K562 (cell line): ENCODE data around the gene WWOX. TPM values are rescaled to one million over a fixed set of nuclear protein-coding genes. Genes with fewer than 3 reads are reported as not detected.

Experiments used
- HLTF ChIP-seq: fragments of 450-650 bp; IDR thresholded peaks from 2 replicates; pipeline ENCODE4 v1.6.1; 2016
- RBM34 ChIP-seq: fragments of 200-400 bp; formaldehyde crosslinking; IDR thresholded peaks from 2 replicates; pipeline ENCODE4 v1.6.1; 2018; ENCODE audit warnings: low read length, borderline replicate concordance; ENCODE audit not compliant: insufficient read depth
- ZNF316 ChIP-seq: fragments of 450-650 bp; IDR thresholded peaks from 2 replicates; pipeline ENCODE4 v1.6.1; 2016
- polyA plus RNA-seq, 8 experiments: library from polyadenylated mRNA; depleted of rRNA in 4 of 8; stranded (reverse) in 5 of 8; unstranded in 3 of 8; fragments of >200 nt; fragmentation: Nextera tagmentation in 2 of 8; fragmentation: Illumina TruSeq in 1 of 8; extraction: Ambion mirVana in 2 of 8; extraction: Trizol in 1 of 8; gene quantifications; 2 replicates each; pipeline versions ENCODE4 v1.2.1 to v1.2.3, GENCODE V29; 2011 to 2014; ENCODE audit warnings: inconsistent platforms in 1 of 8, missing spikeins in 1 of 8
- total RNA-seq, 7 experiments: library from RNA; depleted of rRNA in 6 of 7; stranded (reverse); fragments of >200 nt in 6 of 7; fragmentation: Illumina TruSeq in 2 of 7; extraction: Trizol in 2 of 7; gene quantifications; 2 replicates each; pipeline versions ENCODE4 v1.2.1 to v1.2.3, GENCODE V29; 2011 to 2021; ENCODE audit warnings: low replicate concordance in 1 of 7
- TF ChIP-seq, protein P1 (sequence below): fragments of 450-650 bp; IDR thresholded peaks from 2 replicates; pipeline ENCODE4 v1.6.1; 2016; ENCODE audit warnings: low read depth
- TF ChIP-seq, protein P2 (sequence below), 3 experiments: fragments of 200-800 bp in 1 of 3; fragments of 250-450 bp in 1 of 3; fragments of 450-650 bp in 1 of 3; sonication (Bioruptor Pico) in 1 of 3; sonication (Bioruptor generic) in 1 of 3; formaldehyde crosslinking in 1 of 3; IDR thresholded peaks; 2 replicates each; pipeline versions ENCODE4 v1.6.1 to v1.8.0; 2016 to 2022; ENCODE audit warnings: mild to moderate bottlenecking in 2 of 3, missing genetic modification characterization in 2 of 3, missing compliant biosample characterization in 1 of 3, moderate library complexity in 1 of 3

The WWOX gene
- total and polyA plus RNA-seq, 9 of the 15 experiments (the other 6 are each of a cell fraction or from before 2014, with no cell fraction given): 1.6 to 22.7 (median 8.1) TPM

DNA sequence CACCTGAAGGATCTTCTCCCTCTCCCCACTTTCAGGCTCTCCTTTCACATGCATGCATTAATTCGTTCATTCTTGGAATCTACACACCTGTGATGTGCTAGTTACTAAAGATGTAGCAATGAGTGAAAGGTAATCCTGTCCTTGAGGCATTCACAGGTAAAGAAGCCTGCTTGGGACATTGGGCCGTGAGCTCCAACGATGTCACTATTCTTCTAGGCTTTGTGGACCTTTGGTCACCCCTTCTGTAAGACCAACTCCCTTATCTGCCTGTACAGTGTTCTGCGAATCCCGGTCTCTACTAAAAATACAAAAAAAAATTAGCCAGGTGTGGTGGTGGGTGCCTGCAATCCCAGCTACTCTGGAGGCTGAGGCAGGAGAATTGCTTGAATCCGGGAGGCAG lies 892.5 kb downstream of the WWOX start (continued):
- TF ChIP-seq, protein P1, sequence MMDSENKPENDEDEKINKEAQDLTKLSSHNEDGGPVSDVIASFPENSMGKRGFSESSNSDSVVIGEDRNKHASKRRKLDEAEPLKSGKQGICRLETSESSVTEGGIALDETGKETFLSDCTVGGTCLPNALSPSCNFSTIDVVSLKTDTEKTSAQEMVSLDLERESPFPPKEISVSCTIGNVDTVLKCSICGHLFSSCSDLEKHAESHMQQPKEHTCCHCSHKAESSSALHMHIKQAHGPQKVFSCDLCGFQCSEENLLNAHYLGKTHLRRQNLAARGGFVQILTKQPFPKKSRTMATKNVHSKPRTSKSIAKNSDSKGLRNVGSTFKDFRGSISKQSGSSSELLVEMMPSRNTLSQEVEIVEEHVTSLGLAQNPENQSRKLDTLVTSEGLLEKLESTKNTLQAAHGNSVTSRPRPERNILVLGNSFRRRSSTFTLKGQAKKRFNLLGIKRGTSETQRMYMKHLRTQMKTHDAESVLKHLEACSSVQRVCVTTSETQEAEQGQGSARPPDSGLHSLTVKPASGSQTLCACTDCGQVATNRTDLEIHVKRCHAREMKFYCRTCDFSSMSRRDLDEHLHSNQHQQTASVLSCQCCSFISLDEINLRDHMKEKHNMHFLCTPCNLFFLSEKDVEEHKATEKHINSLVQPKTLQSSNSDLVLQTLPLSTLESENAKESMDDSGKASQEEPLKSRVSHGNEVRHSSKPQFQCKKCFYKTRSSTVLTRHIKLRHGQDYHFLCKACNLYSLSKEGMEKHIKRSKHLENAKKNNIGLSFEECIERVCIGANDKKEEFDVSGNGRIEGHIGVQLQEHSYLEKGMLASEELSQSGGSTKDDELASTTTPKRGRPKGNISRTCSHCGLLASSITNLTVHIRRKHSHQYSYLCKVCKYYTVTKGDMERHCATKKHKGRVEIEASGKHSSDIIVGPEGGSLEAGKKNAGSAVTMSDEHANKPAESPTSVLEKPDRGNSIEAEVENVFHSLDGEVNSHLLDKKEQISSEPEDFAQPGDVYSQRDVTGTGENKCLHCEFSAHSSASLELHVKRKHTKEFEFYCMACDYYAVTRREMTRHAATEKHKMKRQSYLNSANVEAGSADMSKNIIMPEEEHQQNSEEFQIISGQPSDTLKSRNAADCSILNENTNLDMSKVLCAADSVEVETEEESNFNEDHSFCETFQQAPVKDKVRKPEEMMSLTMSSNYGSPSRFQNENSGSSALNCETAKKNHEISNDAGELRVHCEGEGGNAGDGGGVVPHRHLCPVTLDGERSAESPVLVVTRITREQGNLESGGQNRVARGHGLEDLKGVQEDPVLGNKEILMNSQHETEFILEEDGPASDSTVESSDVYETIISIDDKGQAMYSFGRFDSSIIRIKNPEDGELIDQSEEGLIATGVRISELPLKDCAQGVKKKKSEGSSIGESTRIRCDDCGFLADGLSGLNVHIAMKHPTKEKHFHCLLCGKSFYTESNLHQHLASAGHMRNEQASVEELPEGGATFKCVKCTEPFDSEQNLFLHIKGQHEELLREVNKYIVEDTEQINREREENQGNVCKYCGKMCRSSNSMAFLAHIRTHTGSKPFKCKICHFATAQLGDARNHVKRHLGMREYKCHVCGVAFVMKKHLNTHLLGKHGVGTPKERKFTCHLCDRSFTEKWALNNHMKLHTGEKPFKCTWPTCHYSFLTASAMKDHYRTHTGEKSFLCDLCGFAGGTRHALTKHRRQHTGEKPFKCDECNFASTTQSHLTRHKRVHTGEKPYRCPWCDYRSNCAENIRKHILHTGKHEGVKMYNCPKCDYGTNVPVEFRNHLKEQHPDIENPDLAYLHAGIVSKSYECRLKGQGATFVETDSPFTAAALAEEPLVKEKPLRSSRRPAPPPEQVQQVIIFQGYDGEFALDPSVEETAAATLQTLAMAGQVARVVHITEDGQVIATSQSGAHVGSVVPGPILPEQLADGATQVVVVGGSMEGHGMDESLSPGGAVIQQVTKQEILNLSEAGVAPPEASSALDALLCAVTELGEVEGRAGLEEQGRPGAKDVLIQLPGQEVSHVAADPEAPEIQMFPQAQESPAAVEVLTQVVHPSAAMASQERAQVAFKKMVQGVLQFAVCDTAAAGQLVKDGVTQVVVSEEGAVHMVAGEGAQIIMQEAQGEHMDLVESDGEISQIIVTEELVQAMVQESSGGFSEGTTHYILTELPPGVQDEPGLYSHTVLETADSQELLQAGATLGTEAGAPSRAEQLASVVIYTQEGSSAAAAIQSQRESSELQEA: no peak
- TF ChIP-seq ZNF316: no peak
- TF ChIP-seq, protein P2, sequence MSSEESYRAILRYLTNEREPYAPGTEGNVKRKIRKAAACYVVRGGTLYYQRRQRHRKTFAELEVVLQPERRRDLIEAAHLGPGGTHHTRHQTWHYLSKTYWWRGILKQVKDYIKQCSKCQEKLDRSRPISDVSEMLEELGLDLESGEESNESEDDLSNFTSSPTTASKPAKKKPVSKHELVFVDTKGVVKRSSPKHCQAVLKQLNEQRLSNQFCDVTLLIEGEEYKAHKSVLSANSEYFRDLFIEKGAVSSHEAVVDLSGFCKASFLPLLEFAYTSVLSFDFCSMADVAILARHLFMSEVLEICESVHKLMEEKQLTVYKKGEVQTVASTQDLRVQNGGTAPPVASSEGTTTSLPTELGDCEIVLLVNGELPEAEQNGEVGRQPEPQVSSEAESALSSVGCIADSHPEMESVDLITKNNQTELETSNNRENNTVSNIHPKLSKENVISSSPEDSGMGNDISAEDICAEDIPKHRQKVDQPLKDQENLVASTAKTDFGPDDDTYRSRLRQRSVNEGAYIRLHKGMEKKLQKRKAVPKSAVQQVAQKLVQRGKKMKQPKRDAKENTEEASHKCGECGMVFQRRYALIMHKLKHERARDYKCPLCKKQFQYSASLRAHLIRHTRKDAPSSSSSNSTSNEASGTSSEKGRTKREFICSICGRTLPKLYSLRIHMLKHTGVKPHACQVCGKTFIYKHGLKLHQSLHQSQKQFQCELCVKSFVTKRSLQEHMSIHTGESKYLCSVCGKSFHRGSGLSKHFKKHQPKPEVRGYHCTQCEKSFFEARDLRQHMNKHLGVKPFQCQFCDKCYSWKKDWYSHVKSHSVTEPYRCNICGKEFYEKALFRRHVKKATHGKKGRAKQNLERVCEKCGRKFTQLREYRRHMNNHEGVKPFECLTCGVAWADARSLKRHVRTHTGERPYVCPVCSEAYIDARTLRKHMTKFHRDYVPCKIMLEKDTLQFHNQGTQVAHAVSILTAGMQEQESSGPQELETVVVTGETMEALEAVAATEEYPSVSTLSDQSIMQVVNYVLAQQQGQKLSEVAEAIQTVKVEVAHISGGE (CRISPR knock-in tag; IDR thresholded peaks at IDR 0.05): no peak
- no peak for TF ChIP-seq HLTF
- TF ChIP-seq RBM34: no peak
